Measurements from ENCODE around the gene MYL10.

Gene MYL10

DNA sequence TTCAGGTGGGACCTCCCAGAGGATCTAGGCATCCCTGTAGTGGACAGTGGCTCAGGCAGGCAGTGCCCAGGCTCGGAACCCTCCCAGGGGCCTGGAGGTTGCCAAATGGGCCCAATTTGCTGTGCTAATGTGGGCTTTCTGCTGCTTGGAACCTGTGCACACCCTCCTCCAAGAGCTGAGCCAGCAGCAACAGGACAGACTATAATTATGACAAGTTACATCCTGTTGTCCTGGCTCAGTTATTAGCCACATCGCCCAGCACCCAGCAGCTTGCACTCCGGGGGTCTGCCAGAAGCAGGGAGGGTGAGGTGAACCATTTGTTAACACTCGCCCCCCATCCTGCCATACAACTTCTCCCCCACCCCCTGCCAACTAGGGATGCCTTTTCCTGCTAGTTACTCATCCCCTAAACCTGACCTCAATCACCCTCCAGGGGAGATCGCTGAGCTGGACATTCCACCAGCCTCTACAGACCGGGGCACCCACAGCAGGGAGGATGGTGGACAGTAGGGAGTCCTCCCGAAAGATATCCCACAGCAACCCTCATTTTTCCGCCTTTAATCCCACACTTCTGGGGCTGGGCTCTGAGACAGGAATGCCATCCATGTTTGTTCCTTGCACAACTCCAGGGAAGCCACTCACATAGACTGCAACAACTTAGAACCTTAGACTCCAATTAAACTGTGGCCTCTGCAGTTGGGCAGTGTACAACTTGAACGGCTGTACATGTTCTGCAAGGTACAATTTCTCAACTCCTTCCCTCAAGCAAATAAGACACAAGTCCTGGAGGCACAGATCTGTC is 7.9 kb upstream of the MYL10 start:
- Histone ChIP-seq H3K9me3 (ENCODE audit: control insufficient read depth in 5 of 5, low read length in 5 of 5) (peaks cover 2 to 6% (median 5%) of the 10 kb centered on the region in 5 donors), H3K4me3 (ENCODE audit: low read depth in 1 of 5, low read length in 5 of 5) (no peak overlapping the region), H3K27ac (ENCODE audit: low read depth, low read length) (no peak overlapping the region), H3K9ac (ENCODE audit: low read length in 5 of 5) (no peak overlapping the region), H3K4me1 (ENCODE audit: control insufficient read depth in 5 of 5, insufficient read depth in 5 of 5, low read length in 5 of 5) (no peaks in the 10 kb centered on the region), H3K36me3 (ENCODE audit: control insufficient read depth in 5 of 5, insufficient read depth in 5 of 5, low read length in 5 of 5) (no peaks in the 10 kb centered on the region), H3K27me3 (ENCODE audit: control insufficient read depth in 5 of 5, insufficient read depth in 4 of 5, low read length in 5 of 5) (peaks cover 0 to 4% (median 0%) of the 10 kb centered on the region in 5 donors)

DNA sequence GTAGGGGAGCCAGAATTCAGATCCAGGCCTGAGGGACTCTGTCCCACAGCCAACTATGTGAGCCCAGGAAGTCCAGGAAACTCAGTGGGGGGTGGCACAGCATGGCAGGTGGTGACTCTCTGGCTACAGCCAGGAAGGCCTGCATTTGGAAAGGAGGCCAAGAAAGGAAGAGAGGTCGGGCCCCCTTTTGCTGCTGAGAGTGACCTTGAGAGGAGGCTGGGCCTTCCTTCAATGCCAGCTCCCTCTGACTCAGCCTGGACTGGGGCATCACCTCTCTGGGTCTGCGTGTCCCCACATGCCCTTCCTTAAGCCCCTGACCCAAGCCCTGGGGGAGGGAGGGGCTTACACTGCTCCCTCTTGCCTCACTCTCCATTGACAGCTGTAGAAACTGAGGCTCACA is 6.4 kb upstream of the MYL10 start:
- no peak overlapping the region for H3K27ac ChIP-seq (ENCODE audit: low read depth, low read length)
- H3K36me3 ChIP-seq (ENCODE audit: control insufficient read depth in 5 of 5, insufficient read depth in 5 of 5, low read length in 5 of 5) = no peaks in the 10 kb centered on the region
- peaks cover 2 to 6% (median 5%) of the 10 kb centered on the region in 5 donors for H3K9me3 ChIP-seq (ENCODE audit: control insufficient read depth in 5 of 5, low read length in 5 of 5)
- H3K9ac ChIP-seq (ENCODE audit: low read length in 5 of 5) = no peak overlapping the region
- H3K4me3 ChIP-seq (ENCODE audit: low read depth in 1 of 5, low read length in 5 of 5) = no peak overlapping the region
- H3K27me3 ChIP-seq (ENCODE audit: control insufficient read depth in 5 of 5, insufficient read depth in 4 of 5, low read length in 5 of 5) = peaks cover 0 to 4% (median 3%) of the 10 kb centered on the region in 5 donors
- peaks cover 0 to 3% (median 0%) of the 10 kb centered on the region in 5 donors for H3K4me1 ChIP-seq (ENCODE audit: control insufficient read depth in 5 of 5, insufficient read depth in 5 of 5, low read length in 5 of 5)

- H3K4me3 ChIP-seq (ENCODE audit: low read depth in 1 of 5, low read length in 5 of 5) = no peak overlapping the region
- H3K4me1 ChIP-seq (ENCODE audit: control insufficient read depth in 5 of 5, insufficient read depth in 5 of 5, low read length in 5 of 5) = peaks cover 0 to 3% (median 0%) of the 10 kb centered on the region in 5 donors
- H3K27me3 ChIP-seq (ENCODE audit: control insufficient read depth in 5 of 5, insufficient read depth in 4 of 5, low read length in 5 of 5) = peaks cover 0 to 6% (median 4%) of the 10 kb centered on the region in 5 donors
- H3K9me3 ChIP-seq (ENCODE audit: control insufficient read depth in 5 of 5, low read length in 5 of 5) = peaks cover 2 to 6% (median 5%) of the 10 kb centered on the region in 5 donors
- H3K36me3 ChIP-seq (ENCODE audit: control insufficient read depth in 5 of 5, insufficient read depth in 5 of 5, low read length in 5 of 5) = no peaks in the 10 kb centered on the region
- H3K27ac ChIP-seq (ENCODE audit: low read depth, low read length) = no peak overlapping the region
- H3K9ac ChIP-seq (ENCODE audit: low read length in 5 of 5) = no peak overlapping the region
These were observed 5.2 kb upstream of the MYL10 start for GRCh38 chr7:101634196-101634717.

DNA sequence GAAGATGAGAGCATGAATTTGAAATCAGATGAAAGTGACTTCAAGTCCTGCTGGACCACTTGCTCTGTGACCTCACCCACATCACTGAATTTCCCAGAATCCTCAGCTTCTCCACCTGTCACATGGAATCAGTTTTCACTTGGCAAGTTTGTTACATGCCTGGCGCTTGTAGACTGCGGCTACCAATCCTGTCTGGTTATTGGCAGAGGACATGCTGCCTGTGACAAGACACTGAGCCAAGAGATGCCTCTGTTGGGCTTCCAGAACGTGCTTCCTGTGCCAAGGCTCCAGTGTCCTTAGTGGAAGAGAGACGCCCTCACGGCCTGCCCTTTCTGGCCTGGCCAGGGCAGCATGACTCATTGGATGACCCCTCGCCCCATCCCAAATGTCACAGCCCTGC is 4.4 kb upstream of the MYL10 start:
- no peak overlapping the region for H3K9ac ChIP-seq (ENCODE audit: low read length in 5 of 5)
- no peaks in the 10 kb centered on the region for H3K36me3 ChIP-seq (ENCODE audit: control insufficient read depth in 5 of 5, insufficient read depth in 5 of 5, low read length in 5 of 5)
- H3K4me3 ChIP-seq (ENCODE audit: low read depth in 1 of 5, low read length in 5 of 5) = no peak overlapping the region
- no peak overlapping the region for H3K27ac ChIP-seq (ENCODE audit: low read depth, low read length)
- H3K9me3 ChIP-seq (ENCODE audit: control insufficient read depth in 5 of 5, low read length in 5 of 5) = peaks cover 2 to 6% (median 5%) of the 10 kb centered on the region in 5 donors
- H3K4me1 ChIP-seq (ENCODE audit: control insufficient read depth in 5 of 5, insufficient read depth in 5 of 5, low read length in 5 of 5) = peaks cover 0 to 3% (median 0%) of the 10 kb centered on the region in 5 donors
- peaks cover 0 to 8% (median 4%) of the 10 kb centered on the region in 5 donors for H3K27me3 ChIP-seq (ENCODE audit: control insufficient read depth in 5 of 5, insufficient read depth in 4 of 5, low read length in 5 of 5)

GRCh38 chr7:101632641-101633040 is 3.5 kb upstream of the MYL10 start:
- no peak overlapping the region for H3K9ac ChIP-seq (ENCODE audit: low read length in 5 of 5)
- no peaks in the 10 kb centered on the region for H3K36me3 ChIP-seq (ENCODE audit: control insufficient read depth in 5 of 5, insufficient read depth in 5 of 5, low read length in 5 of 5)
- H3K4me1 ChIP-seq (ENCODE audit: control insufficient read depth in 5 of 5, insufficient read depth in 5 of 5, low read length in 5 of 5) = peaks cover 0 to 3% (median 0%) of the 10 kb centered on the region in 5 donors
- H3K27ac ChIP-seq (ENCODE audit: low read depth, low read length) = no peak overlapping the region
- H3K9me3 ChIP-seq (ENCODE audit: control insufficient read depth in 5 of 5, low read length in 5 of 5) = peaks cover 2 to 6% (median 5%) of the 10 kb centered on the region in 5 donors
- H3K27me3 ChIP-seq (ENCODE audit: control insufficient read depth in 5 of 5, insufficient read depth in 4 of 5, low read length in 5 of 5) = peaks cover 0 to 8% (median 4%) of the 10 kb centered on the region in 5 donors
- H3K4me3 ChIP-seq (ENCODE audit: low read depth in 1 of 5, low read length in 5 of 5) = no peak overlapping the region

DNA sequence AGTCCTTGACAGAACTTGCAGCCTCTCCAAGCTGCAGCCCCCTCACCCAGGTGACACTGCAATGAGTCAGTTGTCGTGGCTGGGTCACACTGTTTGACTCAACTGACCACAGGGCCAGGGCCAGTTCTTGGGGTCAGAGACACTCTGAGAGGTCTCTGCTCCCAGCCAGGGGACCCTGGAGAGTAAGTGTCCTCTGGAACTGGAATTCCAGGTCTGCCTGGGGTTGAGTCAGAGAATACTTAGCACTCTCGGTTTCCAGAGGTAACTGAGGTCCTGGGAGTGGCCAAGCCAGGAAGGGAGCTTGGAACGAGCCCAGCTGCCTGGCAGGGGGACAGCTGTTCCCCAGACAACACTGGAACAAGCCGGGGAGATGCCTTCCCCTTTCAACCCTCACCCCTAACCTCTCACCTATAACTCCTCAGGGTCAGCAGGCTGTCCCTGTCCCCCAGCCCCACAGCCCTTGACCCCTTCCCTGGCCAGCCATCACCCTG is 2.2 kb upstream of the MYL10 start:
- peaks cover 0 to 3% (median 0%) of the 10 kb centered on the region in 5 donors for H3K4me1 ChIP-seq (ENCODE audit: control insufficient read depth in 5 of 5, insufficient read depth in 5 of 5, low read length in 5 of 5)
- H3K9ac ChIP-seq (ENCODE audit: low read length in 5 of 5) = no peak overlapping the region
- H3K27ac ChIP-seq (ENCODE audit: low read depth, low read length) = no peak overlapping the region
- H3K9me3 ChIP-seq (ENCODE audit: control insufficient read depth in 5 of 5, low read length in 5 of 5) = peaks cover 2 to 6% (median 5%) of the 10 kb centered on the region in 5 donors
- H3K4me3 ChIP-seq (ENCODE audit: low read depth in 1 of 5, low read length in 5 of 5) = no peak overlapping the region
- H3K36me3 ChIP-seq (ENCODE audit: control insufficient read depth in 5 of 5, insufficient read depth in 5 of 5, low read length in 5 of 5) = no peaks in the 10 kb centered on the region
- peaks cover 7 to 10% (median 8%) of the 10 kb centered on the region in 5 donors for H3K27me3 ChIP-seq (ENCODE audit: control insufficient read depth in 5 of 5, insufficient read depth in 4 of 5, low read length in 5 of 5)

- H3K4me1 ChIP-seq (ENCODE audit: control insufficient read depth in 5 of 5, insufficient read depth in 5 of 5, low read length in 5 of 5) = peaks cover 0 to 3% (median 0%) of the 10 kb centered on the region in 5 donors
- peaks cover 2 to 6% (median 5%) of the 10 kb centered on the region in 5 donors for H3K9me3 ChIP-seq (ENCODE audit: control insufficient read depth in 5 of 5, low read length in 5 of 5)
- H3K27me3 ChIP-seq (ENCODE audit: control insufficient read depth in 5 of 5, insufficient read depth in 4 of 5, low read length in 5 of 5) = peaks cover 8 to 17% (median 11%) of the 10 kb centered on the region in 5 donors
- no peak overlapping the region for H3K4me3 ChIP-seq (ENCODE audit: low read depth in 1 of 5, low read length in 5 of 5)
- H3K36me3 ChIP-seq (ENCODE audit: control insufficient read depth in 5 of 5, insufficient read depth in 5 of 5, low read length in 5 of 5) = no peaks in the 10 kb centered on the region
- no peak overlapping the region for H3K27ac ChIP-seq (ENCODE audit: low read depth, low read length)
- no peak overlapping the region for H3K9ac ChIP-seq (ENCODE audit: low read length in 5 of 5)
These were observed 1.5 kb upstream of the MYL10 start for GRCh38 chr7:101630591-101630990.

- Histone ChIP-seq H3K4me1 (ENCODE audit: control insufficient read depth in 5 of 5, insufficient read depth in 5 of 5, low read length in 5 of 5) (peaks cover 0 to 8% (median 0%) of the 10 kb centered on the region in 5 donors), H3K27ac (ENCODE audit: low read depth, low read length) (no peak overlapping the region), H3K4me3 (ENCODE audit: low read depth in 1 of 5, low read length in 5 of 5) (no peak overlapping the region), H3K9ac (ENCODE audit: low read length in 5 of 5) (no peak overlapping the region), H3K36me3 (ENCODE audit: control insufficient read depth in 5 of 5, insufficient read depth in 5 of 5, low read length in 5 of 5) (no peaks in the 10 kb centered on the region), H3K27me3 (ENCODE audit: control insufficient read depth in 5 of 5, insufficient read depth in 4 of 5, low read length in 5 of 5) (peaks cover 15 to 33% (median 21%) of the 10 kb centered on the region in 5 donors), H3K9me3 (ENCODE audit: control insufficient read depth in 5 of 5, low read length in 5 of 5) (peaks cover 2 to 6% (median 5%) of the 10 kb centered on the region in 5 donors)
These were observed 574 bp downstream of the MYL10 start for GRCh38 chr7:101628522-101628921.

GRCh38 chr7:101626758-101627157 is 2.3 kb downstream of the MYL10 start:
- no peak overlapping the region for H3K4me3 ChIP-seq (ENCODE audit: low read depth in 1 of 5, low read length in 5 of 5)
- H3K9ac ChIP-seq (ENCODE audit: low read length in 5 of 5) = no peak overlapping the region
- H3K27ac ChIP-seq (ENCODE audit: low read depth, low read length) = no peak overlapping the region
- H3K9me3 ChIP-seq (ENCODE audit: control insufficient read depth in 5 of 5, low read length in 5 of 5) = no peaks in the 10 kb centered on the region
- peaks cover 0 to 8% (median 0%) of the 10 kb centered on the region in 5 donors for H3K4me1 ChIP-seq (ENCODE audit: control insufficient read depth in 5 of 5, insufficient read depth in 5 of 5, low read length in 5 of 5)
- peaks cover 21 to 37% (median 27%) of the 10 kb centered on the region in 5 donors for H3K27me3 ChIP-seq (ENCODE audit: control insufficient read depth in 5 of 5, insufficient read depth in 4 of 5, low read length in 5 of 5)
- no peaks in the 10 kb centered on the region for H3K36me3 ChIP-seq (ENCODE audit: control insufficient read depth in 5 of 5, insufficient read depth in 5 of 5, low read length in 5 of 5)
